ENCODE measurements around the gene SH2D1B. TPM values are rescaled to one million over a fixed set of nuclear protein-coding genes. Genes with fewer than 3 reads are reported as not detected.

SH2D1B gene
- total RNA-seq, 3 donors from 2014 or later (not counting 1 experiment from before 2014, with no cell fraction given): 133 to 250 (median 143) TPM

DNA sequence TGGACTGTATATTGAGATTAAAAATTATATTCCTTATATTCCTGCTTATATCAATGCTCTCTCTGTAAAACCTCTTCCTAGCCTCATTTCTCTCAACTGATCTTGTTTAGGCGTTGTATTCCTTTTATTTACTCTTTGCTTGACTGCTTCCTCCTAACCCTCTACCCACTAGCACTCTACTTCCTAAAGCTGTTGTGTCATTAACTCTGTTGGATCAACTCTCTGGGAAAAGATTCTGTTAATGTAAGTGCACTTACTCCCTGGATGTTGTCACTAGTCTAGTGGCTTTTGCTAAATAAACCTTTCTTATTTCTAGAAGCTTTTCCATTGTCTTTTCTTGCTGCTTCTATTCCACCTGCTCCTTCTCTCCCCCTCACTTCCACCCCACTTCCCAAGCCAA lies 41.8 kb downstream of the SH2D1B start:
- intact Hi-C loops (cut with micrococcal nuclease): no loop called here
- H3K27me3 ChIP-seq (ENCODE audit: control insufficient read depth, insufficient read depth, low read length): no peaks in the 10 kb centered on the region
- no peaks in the 10 kb centered on the region for H3K9me3 ChIP-seq (ENCODE audit: control insufficient read depth, insufficient read depth, low read length)
- Mint-ChIP-seq H3K27ac (no peak overlapping the region), H3K27me3 (ENCODE audit: low read depth in 2 of 2) (no peaks in the 10 kb centered on the region), H3K4me1 (peaks cover 11 to 16% of the 10 kb centered on the region in 2 donors), H3K36me3 (no peaks in the 10 kb centered on the region), H3K9me3 (no peaks in the 10 kb centered on the region), H3K4me3 (no peak overlapping the region)
- no peak overlapping the region for H3K4me3 ChIP-seq (ENCODE audit: low read length)
- 93% methylated on average over 1 of the region's 1 CpG for WGBS (ENCODE audit: insufficient coverage)
- no peaks in the 10 kb centered on the region for H3K36me3 ChIP-seq (ENCODE audit: control insufficient read depth, insufficient read depth, low read length)
- ATAC-seq (no peak), DNase-seq (no peak)
- H3K27ac ChIP-seq (ENCODE audit: low read length): no peak overlapping the region
- TF ChIP-seq, protein P1, sequence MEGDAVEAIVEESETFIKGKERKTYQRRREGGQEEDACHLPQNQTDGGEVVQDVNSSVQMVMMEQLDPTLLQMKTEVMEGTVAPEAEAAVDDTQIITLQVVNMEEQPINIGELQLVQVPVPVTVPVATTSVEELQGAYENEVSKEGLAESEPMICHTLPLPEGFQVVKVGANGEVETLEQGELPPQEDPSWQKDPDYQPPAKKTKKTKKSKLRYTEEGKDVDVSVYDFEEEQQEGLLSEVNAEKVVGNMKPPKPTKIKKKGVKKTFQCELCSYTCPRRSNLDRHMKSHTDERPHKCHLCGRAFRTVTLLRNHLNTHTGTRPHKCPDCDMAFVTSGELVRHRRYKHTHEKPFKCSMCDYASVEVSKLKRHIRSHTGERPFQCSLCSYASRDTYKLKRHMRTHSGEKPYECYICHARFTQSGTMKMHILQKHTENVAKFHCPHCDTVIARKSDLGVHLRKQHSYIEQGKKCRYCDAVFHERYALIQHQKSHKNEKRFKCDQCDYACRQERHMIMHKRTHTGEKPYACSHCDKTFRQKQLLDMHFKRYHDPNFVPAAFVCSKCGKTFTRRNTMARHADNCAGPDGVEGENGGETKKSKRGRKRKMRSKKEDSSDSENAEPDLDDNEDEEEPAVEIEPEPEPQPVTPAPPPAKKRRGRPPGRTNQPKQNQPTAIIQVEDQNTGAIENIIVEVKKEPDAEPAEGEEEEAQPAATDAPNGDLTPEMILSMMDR (IDR thresholded peaks at IDR 0.05): no peak
- peaks cover 13% of the 10 kb centered on the region for H3K4me1 ChIP-seq (ENCODE audit: control insufficient read depth, insufficient read depth, low read length)

DNA sequence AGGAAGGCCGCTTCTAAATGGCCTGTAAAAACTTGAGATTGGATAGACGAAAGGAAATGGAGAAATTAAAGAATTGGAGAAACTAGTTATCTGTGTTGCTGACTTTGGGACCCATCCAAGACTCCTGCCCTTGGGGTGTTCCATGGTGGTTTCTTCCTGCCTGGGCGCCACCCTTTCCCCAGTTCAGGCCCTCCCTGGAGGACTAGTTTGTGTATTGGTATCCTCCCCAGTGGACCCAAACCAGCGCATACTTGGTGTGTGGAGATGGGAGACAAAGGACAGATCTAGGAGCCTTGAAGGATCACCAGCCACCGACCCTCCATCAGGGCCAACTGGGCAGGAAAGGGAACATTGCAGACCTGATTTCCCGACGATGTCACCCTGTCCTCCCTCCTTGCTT lies 42.4 kb downstream of the SH2D1B start:
- H3K9me3 ChIP-seq (ENCODE audit: control insufficient read depth, insufficient read depth, low read length): no peaks in the 10 kb centered on the region
- H3K4me3 Mint-ChIP-seq: no peak overlapping the region
- peaks cover 11 to 16% of the 10 kb centered on the region in 2 donors for H3K4me1 Mint-ChIP-seq
- no peak overlapping the region for H3K27ac Mint-ChIP-seq
- no peaks in the 10 kb centered on the region for H3K27me3 ChIP-seq (ENCODE audit: control insufficient read depth, insufficient read depth, low read length)
- intact Hi-C loops (cut with micrococcal nuclease): no loop called here
- WGBS (ENCODE audit: insufficient coverage): 91% methylated on average over 7 of the region's 7 CpGs
- H3K36me3 ChIP-seq (ENCODE audit: control insufficient read depth, insufficient read depth, low read length): no peaks in the 10 kb centered on the region
- no peak overlapping the region for H3K27ac ChIP-seq (ENCODE audit: low read length)
- DNase-seq (no peak), ATAC-seq (no peak)
- H3K4me3 ChIP-seq (ENCODE audit: low read length): no peak overlapping the region
- TF ChIP-seq, protein P1 (IDR thresholded peaks at IDR 0.05): no peak
- H3K9me3 Mint-ChIP-seq: no peaks in the 10 kb centered on the region
- H3K27me3 Mint-ChIP-seq (ENCODE audit: low read depth in 2 of 2): no peaks in the 10 kb centered on the region
- peaks cover 13% of the 10 kb centered on the region for H3K4me1 ChIP-seq (ENCODE audit: control insufficient read depth, insufficient read depth, low read length)
- no peaks in the 10 kb centered on the region for H3K36me3 Mint-ChIP-seq

DNA sequence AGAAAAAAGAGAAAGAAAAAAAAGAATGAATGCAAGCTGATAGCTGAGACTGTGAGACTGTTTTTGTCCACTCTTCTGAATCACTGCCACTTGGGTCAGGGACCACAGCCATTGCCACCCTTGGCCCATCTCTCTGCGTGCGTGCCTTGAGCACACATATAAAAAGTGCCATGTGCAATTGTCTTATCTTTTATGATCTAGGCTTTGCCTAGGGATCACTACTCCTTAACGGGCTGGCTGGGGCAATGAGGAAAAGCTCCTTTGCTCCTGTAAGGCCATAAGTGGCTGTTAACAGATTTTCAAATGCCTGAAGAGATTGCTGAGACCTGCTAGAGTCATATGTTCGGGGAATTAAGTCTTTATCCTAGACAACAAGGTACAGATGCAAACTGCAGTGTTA lies 43.5 kb downstream of the SH2D1B start:
- no peak for DNase-seq
- no peak for ATAC-seq
- no peaks in the 10 kb centered on the region for H3K36me3 Mint-ChIP-seq
- H3K4me3 ChIP-seq (ENCODE audit: low read length): no peak overlapping the region
- H3K27me3 Mint-ChIP-seq (ENCODE audit: low read depth in 2 of 2): no peaks in the 10 kb centered on the region
- 72% methylated on average over 4 of the region's 4 CpGs for WGBS (ENCODE audit: insufficient coverage)
- peaks cover 11 to 15% of the 10 kb centered on the region in 2 donors for H3K4me1 Mint-ChIP-seq
- no peaks in the 10 kb centered on the region for H3K9me3 ChIP-seq (ENCODE audit: control insufficient read depth, insufficient read depth, low read length)
- no peak overlapping the region for H3K4me3 Mint-ChIP-seq
- H3K36me3 ChIP-seq (ENCODE audit: control insufficient read depth, insufficient read depth, low read length): no peaks in the 10 kb centered on the region
- H3K4me1 ChIP-seq (ENCODE audit: control insufficient read depth, insufficient read depth, low read length): peaks cover 12% of the 10 kb centered on the region
- H3K27ac ChIP-seq (ENCODE audit: low read length): no peak overlapping the region
- no peaks in the 10 kb centered on the region for H3K9me3 Mint-ChIP-seq
- intact Hi-C loops (cut with micrococcal nuclease): no loop called here
- H3K27me3 ChIP-seq (ENCODE audit: control insufficient read depth, insufficient read depth, low read length): no peaks in the 10 kb centered on the region
- H3K27ac Mint-ChIP-seq: no peak overlapping the region
- TF ChIP-seq, protein P1 (IDR thresholded peaks at IDR 0.05): no peak

GRCh38 chr1:162367772-162368171 lies 44.2 kb downstream of the SH2D1B start:
- Histone ChIP-seq H3K9me3 (ENCODE audit: control insufficient read depth, insufficient read depth, low read length) (no peaks in the 10 kb centered on the region), H3K4me1 (ENCODE audit: control insufficient read depth, insufficient read depth, low read length) (peaks cover 5% of the 10 kb centered on the region), H3K4me3 (ENCODE audit: low read length) (no peak overlapping the region), H3K36me3 (ENCODE audit: control insufficient read depth, insufficient read depth, low read length) (no peaks in the 10 kb centered on the region), H3K27ac (ENCODE audit: low read length) (no peak overlapping the region), H3K27me3 (ENCODE audit: control insufficient read depth, insufficient read depth, low read length) (no peaks in the 10 kb centered on the region)
- Mint-ChIP-seq H3K4me1 (peaks cover 7 to 9% of the 10 kb centered on the region in 2 donors), H3K36me3 (no peaks in the 10 kb centered on the region), H3K9me3 (no peaks in the 10 kb centered on the region), H3K27me3 (ENCODE audit: low read depth in 2 of 2) (no peaks in the 10 kb centered on the region), H3K27ac (no peak overlapping the region), H3K4me3 (no peak overlapping the region)
- intact Hi-C loops (cut with micrococcal nuclease): no loop called here
- DNase-seq: no peak
- ATAC-seq: no peak
- WGBS (ENCODE audit: insufficient coverage): 91% methylated on average over 7 of the region's 10 CpGs
- TF ChIP-seq, protein P1 (IDR thresholded peaks at IDR 0.05): no peak
